Anterior cingulate cortex (tissue), 58 donors: ENCODE data around the gene TMEM125.

Experiments used
- DNase-seq, 58 donors: peaks; one replicate each; lab custom pipeline; 2025; lab: John Stamatoyannopoulos, UW

The TMEM125 gene

DNA sequence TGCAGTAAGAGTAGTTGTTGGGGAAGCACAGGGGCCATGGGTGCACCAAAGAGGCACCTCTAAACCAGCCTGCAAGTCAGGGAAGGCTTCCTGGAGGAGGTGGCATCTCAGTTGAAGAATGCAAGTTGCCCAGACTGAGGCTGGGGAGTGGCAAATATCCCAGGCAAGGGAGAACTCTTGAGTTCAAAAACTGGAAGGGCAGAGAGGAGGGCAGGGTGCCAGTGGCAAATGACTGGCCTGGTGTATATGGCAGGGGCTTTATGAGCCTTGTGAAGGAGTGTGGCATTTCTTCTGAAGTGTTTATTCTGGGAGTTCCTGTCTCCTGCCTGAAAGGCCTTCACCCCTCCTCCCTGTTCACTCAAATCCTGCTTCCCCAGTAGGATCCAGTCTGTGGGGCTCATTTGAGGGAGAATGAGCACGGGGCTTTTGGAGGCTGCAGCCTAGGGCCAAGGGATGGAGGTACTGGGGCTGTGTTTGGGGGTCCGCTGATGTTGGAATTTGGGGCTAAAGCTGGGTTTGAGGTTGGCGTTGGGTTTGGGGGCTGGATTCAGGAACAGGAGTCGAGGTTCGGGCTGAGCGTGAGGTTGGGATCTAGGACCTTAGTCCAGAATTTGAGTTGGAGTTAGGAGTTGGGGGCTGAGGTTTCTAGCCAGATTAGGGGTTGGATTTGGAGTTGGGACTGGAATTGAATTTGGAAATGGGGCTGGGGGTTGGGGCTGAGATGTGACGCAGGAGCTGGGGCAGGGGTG, at the start of gene TMEM125:
Gene TMEM125, plus strand, starts transcription at position 357 of the 749 bp plus-strand sequence. CDS start 2,740 bp downstream, outside the sequence.
- no peak for DNase-seq

- DNase-seq, result no peak
These were observed 48.6 kb upstream of the TMEM125 start for GRCh38 chr1:43220905-43221778.

DNA sequence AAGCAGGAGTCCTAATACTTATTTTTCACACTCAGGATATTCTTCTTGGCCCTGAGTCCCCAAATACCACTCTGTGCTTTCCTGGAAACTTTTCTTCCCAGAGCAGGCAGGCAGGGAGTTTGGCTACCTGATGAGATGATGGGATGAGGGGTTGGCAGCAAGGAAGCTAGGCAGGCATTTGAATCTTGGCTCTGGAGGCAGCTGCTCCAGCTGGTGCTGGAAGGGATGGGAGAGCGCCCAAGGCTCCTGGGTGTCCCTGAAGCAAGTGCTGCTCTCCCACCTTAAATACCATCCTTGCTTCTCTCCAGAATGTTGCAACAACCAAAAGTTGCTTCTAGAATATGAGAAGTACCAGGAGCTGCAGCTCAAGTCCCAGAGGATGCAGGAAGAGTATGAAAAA, 48.0 kb upstream of the TMEM125 start:
- DNase-seq, result no peak

DNA sequence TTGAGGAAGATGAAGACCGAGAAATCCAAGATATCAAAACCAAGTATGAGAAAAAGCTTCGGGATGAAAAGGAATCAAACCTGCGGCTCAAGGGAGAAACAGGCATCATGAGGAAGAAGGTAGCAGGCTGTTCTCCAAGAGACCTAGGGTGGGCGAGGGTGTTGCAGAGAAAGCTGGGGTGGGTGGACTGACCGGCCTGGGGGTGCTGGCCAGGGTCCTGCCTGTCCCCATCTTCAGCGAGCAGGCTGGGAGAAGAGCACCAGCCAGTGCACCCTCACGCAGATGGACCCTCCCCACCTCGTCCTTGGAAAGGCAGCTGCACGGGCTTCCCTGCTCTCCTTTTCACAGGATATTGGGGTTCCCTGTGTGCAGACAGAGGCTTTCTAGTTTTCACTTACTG, 46.9 kb upstream of the TMEM125 start:
- DNase-seq, result no peak

DNA sequence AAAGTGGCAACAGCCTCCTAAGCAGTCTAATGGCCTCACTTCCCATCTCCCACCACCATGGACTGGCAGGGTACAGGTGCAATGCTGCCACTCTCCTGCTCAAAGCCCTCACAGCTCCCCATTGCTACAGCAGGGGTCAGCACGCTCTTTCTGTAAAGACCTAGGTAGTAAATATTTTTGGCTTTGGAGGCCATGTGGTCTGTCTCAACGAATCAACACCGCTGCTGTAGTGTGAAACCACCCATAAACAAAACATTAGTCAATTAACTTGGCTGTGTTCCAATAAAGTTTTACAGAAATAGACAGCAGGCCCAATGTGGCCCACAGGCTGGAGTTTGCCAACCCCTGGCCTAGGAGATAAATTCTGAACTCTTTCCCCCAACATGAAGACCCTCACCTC, 44.6 kb upstream of the TMEM125 start:
- DNase-seq, result no peak

GRCh38 chr1:43227143-43227764, 42.5 kb upstream of the TMEM125 start:
- DNase-seq, result peak in 55 of 58 donors; percentile 14 to 89 (median 65)

- no peak for DNase-seq
These were observed 39.7 kb upstream of the TMEM125 start for GRCh38 chr1:43229826-43230780.

DNA sequence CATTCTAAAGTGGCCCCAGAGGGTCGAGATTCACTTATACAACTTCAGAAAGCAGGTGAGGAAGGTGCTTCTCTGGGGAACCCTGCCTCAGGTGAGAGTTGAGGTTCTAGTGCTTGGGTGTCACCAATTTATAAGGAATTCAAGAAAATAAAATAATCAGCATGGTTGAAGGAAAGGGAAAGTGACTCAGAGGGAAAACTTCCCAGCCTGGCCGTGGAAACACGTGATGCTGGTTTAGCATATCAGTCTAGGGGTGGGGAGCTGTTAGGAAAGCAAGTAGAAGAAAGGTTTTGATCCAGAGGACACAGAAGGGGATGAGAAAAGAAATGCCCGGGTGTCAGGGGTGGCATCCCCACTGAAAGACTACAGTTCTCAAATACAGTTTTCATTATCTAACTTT, 37.7 kb upstream of the TMEM125 start:
- DNase-seq, result no peak

DNA sequence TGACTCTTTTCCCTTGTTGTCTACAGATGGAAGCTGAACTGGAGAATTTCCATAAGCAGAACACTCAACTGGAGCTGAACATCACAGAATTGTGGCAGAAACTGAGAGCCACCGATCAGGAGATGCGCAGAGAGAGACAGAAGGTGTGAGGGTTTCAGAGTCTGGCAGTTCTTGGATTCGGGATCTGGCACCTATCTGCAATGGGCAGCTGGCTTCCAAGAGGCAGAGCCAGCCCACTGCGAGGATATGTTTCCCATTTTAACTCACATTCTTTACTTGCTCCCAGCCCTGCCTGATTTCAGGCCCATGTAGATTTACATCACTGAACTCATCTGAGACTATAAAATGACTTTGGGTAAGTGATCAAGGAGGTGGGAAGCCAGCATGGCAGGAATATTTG, 37.3 kb upstream of the TMEM125 start:
- DNase-seq, result peak in 28 of 58 donors; percentile 8 to 77 (median 40)

GRCh38 chr1:43233631-43234030, 36.2 kb upstream of the TMEM125 start:
- DNase-seq, result peak in 5 of 58 donors; percentile 9 to 42 (median 16)

- DNase-seq, result no peak
These were observed 35.5 kb upstream of the TMEM125 start for GRCh38 chr1:43234267-43234666.

GRCh38 chr1:43235040-43235439, 34.7 kb upstream of the TMEM125 start:
- no peak for DNase-seq

- peak in 1 of 58 donors; percentile 6 for DNase-seq
These were observed 34.2 kb upstream of the TMEM125 start for GRCh38 chr1:43235451-43236121.

GRCh38 chr1:43237121-43237520, 32.7 kb upstream of the TMEM125 start:
- no peak for DNase-seq

DNA sequence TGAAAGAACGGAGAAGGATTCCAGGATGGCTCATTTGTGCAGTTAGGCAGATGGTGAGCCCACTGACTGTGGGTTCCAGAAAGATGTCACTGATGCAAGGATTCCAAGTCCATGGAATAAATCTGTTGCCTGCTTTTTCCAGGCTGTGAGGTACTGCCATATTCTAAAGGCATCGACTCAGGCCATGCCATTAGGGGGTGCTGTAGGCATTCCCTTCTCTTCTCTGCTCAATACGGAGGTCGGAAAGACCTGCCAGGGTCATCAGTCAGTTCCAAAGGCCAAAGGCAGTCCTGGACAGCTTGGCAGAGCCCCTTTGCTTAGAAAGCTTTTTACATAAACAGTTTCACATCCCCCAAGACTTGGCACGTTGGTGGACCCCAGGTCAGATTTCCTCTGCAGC, 31.7 kb upstream of the TMEM125 start:
- peak in 49 of 58 donors; percentile 11 to 80 (median 51) for DNase-seq

DNA sequence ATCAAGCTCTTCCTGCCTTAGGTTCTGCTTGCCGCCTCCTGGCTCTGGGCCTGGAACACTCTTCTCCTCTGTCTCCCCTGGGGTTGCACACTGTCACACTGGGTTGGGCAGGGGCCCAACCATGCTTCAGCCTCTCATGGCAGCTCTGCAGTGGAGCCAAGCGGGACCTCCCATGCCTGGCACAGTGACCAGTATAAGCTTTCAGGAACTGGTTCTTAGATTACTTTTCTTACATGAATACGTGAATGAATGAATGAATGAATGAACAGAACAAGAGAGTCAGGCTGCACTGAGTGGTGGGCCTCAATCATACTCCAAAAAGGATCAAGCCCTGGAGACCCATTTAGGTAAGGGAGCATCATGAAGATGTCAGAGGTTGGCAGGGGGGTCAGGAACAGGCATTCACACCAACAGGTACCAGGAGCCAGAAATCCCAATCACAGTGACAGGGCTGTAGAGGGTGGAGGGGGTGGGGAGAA, 30.8 kb upstream of the TMEM125 start:
- DNase-seq, result no peak

- DNase-seq, result no peak
These were observed 30.3 kb upstream of the TMEM125 start for GRCh38 chr1:43239484-43239883.

- DNase-seq, result no peak
These were observed 28.4 kb upstream of the TMEM125 start for GRCh38 chr1:43241413-43241836.

DNA sequence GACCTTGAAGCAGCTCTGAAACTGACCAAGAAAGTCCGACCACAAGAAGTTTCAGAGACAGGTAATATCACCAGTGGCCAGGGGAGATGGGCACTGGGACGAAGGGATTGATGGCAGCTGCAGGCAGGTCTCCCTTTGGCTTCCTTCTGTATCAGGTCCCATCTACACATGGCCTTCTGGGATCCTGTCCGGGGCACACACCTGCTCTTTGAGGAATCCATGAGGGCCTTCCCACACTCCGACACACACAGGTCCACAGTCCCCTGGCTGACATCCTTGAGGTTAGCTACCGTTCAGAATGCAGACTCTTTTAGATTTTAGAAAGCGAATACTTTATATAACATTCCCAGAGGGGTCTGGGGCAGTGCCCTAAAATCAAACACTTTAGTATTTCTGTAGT, 26.5 kb upstream of the TMEM125 start:
- no peak for DNase-seq
